H1 (cell line): Measurements from ENCODE around the gene APBB1. TPM values are rescaled to one million over a fixed set of nuclear protein-coding genes. Genes with fewer than 3 reads are reported as not detected.

Experiments used
- CTCF ChIA-PET: fragments of 300-600 bp; sonication (Branson Sonifier 250); formaldehyde crosslinking; loops from one replicate; lab custom pipeline; 2021; ENCODE audit not compliant: partially characterized antibody; lab: Charles Lee
- POLR2A ChIA-PET: fragments of 300-600 bp; sonication (Branson Sonifier 250); formaldehyde crosslinking; loops from one replicate; lab custom pipeline; 2021; ENCODE audit warnings: inconsistent platforms; ENCODE audit not compliant: partially characterized antibody; lab: Charles Lee
- DNase-seq, 2 experiments: peaks; one replicate each; pipeline versions ENCODE4 v3.0.0 to v3.0.0-alpha.2; 2010 to 2022; ENCODE audit warnings: low spot score in 2 of 2, low read depth in 1 of 2, mixed read lengths in 1 of 2
- FAIRE-seq: peaks from 2 replicates; lab custom pipeline; 2011; peaks lifted over from hg19 to GRCh38; lab: Jason Lieb, UNC
- H2AFZ ChIP-seq: 2 replicates; pipeline ENCODE4 v1.8.1; 2012; ENCODE audit warnings: low read length, inconsistent platforms
- H2AK5ac ChIP-seq: 2 replicates; pipeline ENCODE4 v1.6.1; 2013; ENCODE audit warnings: low read depth, low read length
- H2BK120ac ChIP-seq: replicated peaks from 2 replicates; pipeline ENCODE3; 2013; ENCODE audit warnings: low read depth, low read length, inconsistent platforms
- H2BK12ac ChIP-seq: 2 replicates; pipeline ENCODE4 v1.6.1; 2013; ENCODE audit warnings: low read depth, low read length
- H2BK15ac ChIP-seq: 2 replicates; pipeline ENCODE4 v1.6.1; 2013; ENCODE audit warnings: low read length
- H2BK20ac ChIP-seq: 2 replicates; pipeline ENCODE4 v1.6.1; 2013; ENCODE audit warnings: low read length
- H2BK5ac ChIP-seq: 2 replicates; pipeline ENCODE4 v1.6.1; 2013; ENCODE audit warnings: low read depth, low read length
- H3K14ac ChIP-seq: 2 replicates; pipeline ENCODE4 v1.6.1; 2013; ENCODE audit warnings: inconsistent platforms; ENCODE audit not compliant: insufficient read length
- H3K18ac ChIP-seq: 2 replicates; pipeline ENCODE4 v1.6.1; 2013; ENCODE audit warnings: low read length; ENCODE audit errors: extremely low read depth
- H3K23ac ChIP-seq: 2 replicates; pipeline ENCODE4 v1.6.1; 2013; ENCODE audit warnings: inconsistent platforms; ENCODE audit not compliant: insufficient read length
- H3K23me2 ChIP-seq: 2 replicates; pipeline ENCODE4 v1.6.1; 2013; ENCODE audit warnings: low read depth, low read length
- H3K27ac ChIP-seq: 2 replicates; pipeline ENCODE4 v1.6.1; 2011; ENCODE audit warnings: low read depth, low read length, inconsistent platforms
- H3K27me3 ChIP-seq, 4 experiments: replicated peaks in 1 of 4; 1 replicate in 1 of 4; 2 replicates in 3 of 4; pipeline versions ENCODE4 v1.6.1 to v1.8.1; 2011 to 2013; ENCODE audit warnings: low read length in 3 of 4, mild to moderate bottlenecking in 3 of 4, inconsistent platforms in 2 of 4, mixed read lengths in 2 of 4, moderate library complexity in 1 of 4; ENCODE audit not compliant: control insufficient read depth in 3 of 4, insufficient read depth in 3 of 4; ENCODE audit errors: extremely low read depth in 1 of 4
- H3K36me3 ChIP-seq, 4 experiments: 2 replicates each; pipeline versions ENCODE4 v1.6.1 to v1.8.1; 2011 to 2013; ENCODE audit warnings: mild to moderate bottlenecking in 4 of 4, low read length in 3 of 4, moderate library complexity in 2 of 4, control low read depth in 1 of 4, inconsistent platforms in 1 of 4; ENCODE audit not compliant: insufficient read depth in 4 of 4, control insufficient read depth in 2 of 4
- H3K4ac ChIP-seq: replicated peaks from 2 replicates; pipeline ENCODE3; 2013; ENCODE audit warnings: low read length, low read depth, mixed read lengths, inconsistent platforms; ENCODE audit not compliant: insufficient read length
- H3K4me1 ChIP-seq, 4 experiments: replicated peaks in 1 of 4; 1 replicate in 1 of 4; 2 replicates in 3 of 4; pipeline versions ENCODE4 v1.6.1 to v1.8.1; 2011 to 2013; ENCODE audit warnings: low read length in 3 of 4, inconsistent platforms in 2 of 4, mixed read lengths in 1 of 4; ENCODE audit not compliant: insufficient read depth in 4 of 4, control insufficient read depth in 3 of 4
- H3K4me2 ChIP-seq, 2 experiments: 2 replicates each; pipeline versions ENCODE4 v1.6.1 to v1.8.1; 2011 to 2013; ENCODE audit warnings: low read depth in 2 of 2, low read length in 2 of 2, control low read depth in 1 of 2, inconsistent platforms in 1 of 2, mild to moderate bottlenecking in 1 of 2; ENCODE audit not compliant: insufficient read depth in 1 of 2
- H3K4me3 ChIP-seq, 4 experiments: fragments of 200-600, 300-600 bp in 1 of 4; sonication (generic), shearing (Covaris generic), sonication (Bioruptor Twin) in 1 of 4; 2 replicates each; pipeline versions ENCODE4 v1.5.1 to v1.8.1; 2011 to 2016; ENCODE audit warnings: low read length in 4 of 4, low read depth in 3 of 4, control low read depth in 2 of 4, inconsistent platforms in 2 of 4, mild to moderate bottlenecking in 2 of 4, mixed read lengths in 1 of 4, moderate library complexity in 1 of 4; ENCODE audit not compliant: insufficient read depth in 2 of 4; ENCODE audit errors: extremely low read depth in 1 of 4
- H3K56ac ChIP-seq: replicated peaks from 2 replicates; pipeline ENCODE3; 2013; ENCODE audit warnings: low read depth, mild to moderate bottlenecking, mixed read lengths, low read length, inconsistent platforms; ENCODE audit not compliant: insufficient read length
- H3K79me1 ChIP-seq: 2 replicates; pipeline ENCODE4 v1.6.1; 2013; ENCODE audit warnings: low read depth, low read length, control low read depth
- H3K79me2 ChIP-seq, 2 experiments: 2 replicates each; pipeline versions ENCODE4 v1.6.1 to v1.8.1; 2012 to 2013; ENCODE audit warnings: low read length in 2 of 2, mild to moderate bottlenecking in 2 of 2, inconsistent platforms in 1 of 2; ENCODE audit not compliant: insufficient read depth in 2 of 2, control insufficient read depth in 1 of 2
- H3K9ac ChIP-seq, 4 experiments: replicated peaks in 1 of 4; 1 replicate in 1 of 4; 2 replicates in 3 of 4; pipeline versions ENCODE4 v1.6.1 to v1.8.1; 2011 to 2013; ENCODE audit warnings: low read depth in 3 of 4, low read length in 3 of 4, control low read depth in 2 of 4, mild to moderate bottlenecking in 2 of 4, moderate library complexity in 2 of 4, inconsistent platforms in 1 of 4; ENCODE audit errors: extremely low read depth in 1 of 4
- H3K9me3 ChIP-seq, 2 experiments: 2 replicates each; pipeline versions ENCODE4 v1.6.1 to v1.8.1; 2012 to 2013; ENCODE audit warnings: mild to moderate bottlenecking in 2 of 2, moderate library complexity in 2 of 2, control low read depth in 1 of 2, inconsistent platforms in 1 of 2, low read depth in 1 of 2, low read length in 1 of 2, mixed read lengths in 1 of 2; ENCODE audit not compliant: insufficient read depth in 2 of 2
- H4K20me1 ChIP-seq, 2 experiments: replicated peaks in 1 of 2; 2 replicates each; pipeline versions ENCODE3 to v1.8.1; 2011 to 2013; ENCODE audit warnings: inconsistent platforms in 2 of 2, low read length in 2 of 2, mild to moderate bottlenecking in 1 of 2; ENCODE audit not compliant: insufficient read depth in 2 of 2, control insufficient read depth in 1 of 2
- H4K5ac ChIP-seq: 2 replicates; pipeline ENCODE4 v1.6.1; 2013; ENCODE audit warnings: low read length, low read depth, mixed read lengths, inconsistent platforms; ENCODE audit not compliant: insufficient read length
- H4K8ac ChIP-seq: 2 replicates; pipeline ENCODE4 v1.8.0; 2013; ENCODE audit warnings: mild to moderate bottlenecking, moderate library complexity, low read length, inconsistent platforms; ENCODE audit not compliant: insufficient read depth; ENCODE audit errors: extremely low read depth
- H4K91ac ChIP-seq: replicated peaks from 2 replicates; pipeline ENCODE3; 2013; ENCODE audit warnings: low read length, mixed read lengths, inconsistent platforms; ENCODE audit not compliant: insufficient read length
- BRCA1 ChIP-seq: IDR thresholded peaks from 2 replicates; pipeline ENCODE4 v1.6.1; 2012; ENCODE audit warnings: low read depth, low read length, improper control_type of control experiment
- CREB1 ChIP-seq: IDR thresholded peaks from 2 replicates; pipeline ENCODE4 v1.6.1; 2012; ENCODE audit warnings: inconsistent platforms
- FOSL1 ChIP-seq: IDR thresholded peaks from 2 replicates; pipeline ENCODE4 v1.6.1; 2011; ENCODE audit warnings: mild to moderate bottlenecking, low read depth, low read length, moderate library complexity; ENCODE audit not compliant: insufficient read depth
- GABPA ChIP-seq: IDR thresholded peaks from 2 replicates; pipeline ENCODE4 v1.6.1; 2011; ENCODE audit warnings: mild to moderate bottlenecking, low read length, moderate library complexity, borderline replicate concordance; ENCODE audit not compliant: insufficient read depth
- POU5F1 ChIP-seq: IDR thresholded peaks from 2 replicates; pipeline ENCODE4 v1.6.1; 2011; ENCODE audit warnings: low read depth, mild to moderate bottlenecking, low read length, moderate library complexity
- RAD21 ChIP-seq, 2 experiments: IDR thresholded peaks in 1 of 2; conservative IDR thresholded peaks in 1 of 2; 2 replicates each; pipeline ENCODE4 v1.6.1; 2011; ENCODE audit warnings: low read depth in 2 of 2, low read length in 2 of 2, improper control_type of control experiment in 1 of 2, inconsistent platforms in 1 of 2, mild to moderate bottlenecking in 1 of 2, moderate library complexity in 1 of 2
- SP1 ChIP-seq: IDR thresholded peaks from 2 replicates; pipeline ENCODE4 v1.6.1; 2011; ENCODE audit warnings: low read depth, low read length
- TAF7 ChIP-seq: optimal IDR thresholded peaks from 2 replicates; pipeline ENCODE3; 2011; ENCODE audit warnings: low read depth, mild to moderate bottlenecking, inconsistent platforms, low read length, moderate library complexity, borderline replicate concordance
- WGBS, 2 experiments: shearing (Covaris generic) in 1 of 2; methylation state at CpG; one replicate each; pipeline versions ENCODE4 v1.1.6 to v1.1.7; 2013 to 2015; ENCODE audit warnings: low lambda C conversion rate in 2 of 2, mixed read lengths in 2 of 2, inconsistent platforms in 1 of 2, low coverage in 1 of 2, missing lambda C conversion rate in 1 of 2; ENCODE audit not compliant: insufficient replicate concordance in 2 of 2, insufficient coverage in 1 of 2, insufficient read length in 1 of 2; ENCODE audit errors: extremely low coverage in 1 of 2, missing lambda C conversion rate in 1 of 2; 5-methylcytosine and 5-hydroxymethylcytosine counted together
- polyA plus RNA-seq, 7 experiments: library from polyadenylated mRNA; depleted of rRNA in 3 of 7; stranded (reverse) in 5 of 7; unstranded in 2 of 7; fragments of >200 nt in 5 of 7; fragments of 200-250 nt in 2 of 7; gene quantifications; 1 replicate in 5 of 7; 2 replicates in 1 of 7; 4 replicates in 1 of 7; pipeline versions ENCODE4 v1.2.1 to v1.2.3, GENCODE V29; 2011 to 2013; ENCODE audit warnings: missing spikeins in 2 of 7, mixed read lengths in 2 of 7
- total RNA-seq: library from RNA; stranded (reverse); fragmentation: NEBNext Ultra II Directional; extraction: Animal tissue kit (Norgen Biotek cat#: 25700); gene quantifications from 2 replicates; pipeline ENCODE4 v1.2.1, GENCODE V29; 2021

Gene APBB1
- total and polyA plus RNA-seq, 2 of the 8 experiments (the other 6 are each of a cell fraction or from before 2014, with no cell fraction given) = 23.9 to 33.1 TPM

DNA sequence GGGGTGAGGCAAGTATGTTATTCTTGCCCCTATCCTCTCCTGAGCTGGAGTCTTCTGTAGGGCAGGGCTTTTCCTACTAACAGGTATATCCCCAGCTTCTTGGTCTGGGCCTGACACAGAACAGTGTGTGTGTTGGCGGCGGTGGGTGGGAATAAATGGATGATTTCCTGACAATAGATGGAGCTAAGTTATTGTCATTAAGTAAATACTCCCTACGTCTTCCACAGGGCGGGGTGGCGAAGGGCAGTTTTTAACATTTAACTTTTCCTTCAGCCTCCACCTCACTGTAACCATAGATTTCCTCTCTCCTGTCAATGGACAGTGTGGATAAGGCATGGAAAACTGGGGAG, 40.3 kb downstream of the APBB1 start:
- ChIA-PET CTCF (interaction anchor here (0.6 to 21.5 kb wide), 77 partner anchors 8 to 1743 kb away, joined by 3 to 585 read pairs (median 4); partner anchors contain the start of genes CCKBR, DNHD1, HPX and ILK), POLR2A (interaction anchor here (1.2 to 2.0 kb wide), 2 partner anchors 69 to 97 kb away, joined by 3 to 6 read pairs; no protein-coding TSS in a partner anchor)
- 88% methylated on average over 5 of the region's 5 CpGs; no CpG with 5 or more reads in 1 of the 2 experiments for WGBS, 2 experiments
- Histone ChIP-seq H3K23ac (no peak overlapping the region), H3K14ac (no peak overlapping the region), H3K79me1 (no peaks in the 10 kb centered on the region), H3K27me3 (no peaks in the 10 kb centered on the region), H3K4me2 (no peak overlapping the region), H2BK12ac (no peak overlapping the region), H3K27ac (no peak overlapping the region), H3K56ac (no peak overlapping the region), H3K79me2 (no peaks in the 10 kb centered on the region), H4K8ac (no peak overlapping the region), H2BK20ac (no peak overlapping the region), H3K4me3 (no peak overlapping the region), H2BK5ac (no peak overlapping the region), H3K4ac (no peak overlapping the region), H3K9me3 (no peaks in the 10 kb centered on the region), H3K18ac (no peak overlapping the region), H2BK15ac (no peak overlapping the region), H2AFZ (no peak overlapping the region), H3K23me2 (no peaks in the 10 kb centered on the region), H4K5ac (no peak overlapping the region), H2AK5ac (no peak overlapping the region), H2BK120ac (no peak overlapping the region), H4K91ac (no peak overlapping the region), H4K20me1 (no peaks in the 10 kb centered on the region), H3K4me1 (peaks cover 0 to 9% (median 7%) of the 10 kb centered on the region in 4 experiments; a peak in 4 of 7 replicates), H3K36me3 (no peaks in the 10 kb centered on the region), H3K9ac (no peak overlapping the region)
- FAIRE-seq (no peak), DNase-seq (no peak)
- no peak for TF ChIP-seq BRCA1
- no peak for TF ChIP-seq FOSL1
- no peak for TF ChIP-seq SP1
- no peak for TF ChIP-seq GABPA
- TF ChIP-seq TAF7 = no peak
- no peak for TF ChIP-seq RAD21 (IDR thresholded peaks at IDR 0.05 in 1 of 2, conservative IDR thresholded peaks at IDR 0.05 in 1 of 2; ENCODE audit: low read depth in 2 of 2, low read length in 2 of 2)
- TF ChIP-seq POU5F1 = no peak
- no peak for TF ChIP-seq CREB1
